Measurements from ENCODE around the gene YWHAG.
"Not testable (repeated sequence)": the region's sequence is repeated elsewhere in the genome, so short reads cannot be mapped to it uniquely, and the experiment has no call there.

YWHAG gene

DNA sequence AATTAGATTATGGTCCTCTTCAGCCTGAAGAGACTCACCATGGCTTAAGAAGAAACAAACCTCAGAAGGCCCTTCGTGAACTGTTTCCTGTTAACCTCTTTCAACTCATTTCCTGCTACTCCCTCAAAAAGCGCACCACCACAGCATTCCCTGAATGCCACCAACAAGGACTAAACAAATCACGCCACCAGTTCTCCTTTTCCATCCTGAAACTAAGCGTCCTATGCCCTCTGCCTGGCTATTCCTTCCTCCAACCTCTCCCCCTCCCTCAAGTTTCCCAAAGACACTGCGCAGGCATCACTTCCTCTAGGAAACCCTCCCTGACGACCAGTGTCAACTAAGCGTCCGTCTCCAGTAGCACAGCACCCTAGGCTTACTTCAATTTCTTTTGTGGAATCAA is 12.0 kb downstream of the YWHAG start:
- DNase-seq: no peak

DNA sequence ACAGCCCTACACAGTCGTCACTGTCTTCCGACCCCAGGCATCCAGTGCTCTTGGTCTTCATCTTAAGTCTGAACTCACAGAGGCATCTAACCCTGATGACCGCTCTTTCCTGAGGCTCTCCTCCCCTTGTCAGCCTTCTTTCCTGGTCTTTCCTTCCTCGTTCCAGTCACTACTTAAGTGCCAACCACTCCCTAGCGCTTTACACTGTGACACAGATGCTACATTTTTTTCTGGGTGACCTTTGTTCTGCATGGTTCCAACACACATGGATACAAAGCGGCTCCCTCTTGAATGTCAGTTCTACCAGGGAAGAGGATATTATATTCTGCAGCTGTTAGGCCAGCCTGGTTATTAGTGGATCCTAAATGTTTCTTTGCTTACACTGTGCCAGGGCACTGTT is 12.7 kb downstream of the YWHAG start:
- no peak for DNase-seq

- DNase-seq: no peak
These were observed 14.9 kb downstream of the YWHAG start for GRCh38 chr7:76343931-76344321.

GRCh38 chr7:76343294-76343930 is 15.4 kb downstream of the YWHAG start:
- no peak for DNase-seq

GRCh38 chr7:76342222-76342621 is 16.6 kb downstream of the YWHAG start:
- no peak for DNase-seq

DNA sequence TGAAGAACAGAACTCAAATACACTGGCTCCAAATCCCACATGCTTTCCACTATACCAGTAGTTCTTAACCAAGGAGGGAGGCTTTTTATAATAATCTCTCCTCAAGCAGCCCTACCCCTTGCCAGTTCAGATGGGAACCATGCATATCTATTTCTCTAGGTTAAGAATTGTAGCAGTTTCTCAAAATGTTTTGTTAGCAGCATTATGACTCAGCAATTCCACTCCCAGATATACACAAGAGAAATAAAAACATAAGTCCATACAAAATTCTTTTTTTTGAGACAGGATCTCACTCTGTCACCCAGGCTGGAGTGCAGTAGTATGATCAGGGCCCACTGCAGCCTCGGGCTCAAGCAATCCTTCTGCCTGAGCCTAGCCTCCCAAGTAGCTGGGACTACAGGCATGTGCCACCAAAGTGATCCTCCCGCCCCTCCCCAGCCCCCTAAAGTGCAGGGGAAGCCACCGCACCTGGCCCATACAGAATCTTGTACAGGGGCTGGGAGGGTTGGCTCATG is 18.1 kb downstream of the YWHAG start:
- peak; percentile 89 for DNase-seq

GRCh38 chr7:76338298-76339084 is 20.3 kb downstream of the YWHAG start:
- no peak for DNase-seq

GRCh38 chr7:76337147-76337546 is 21.6 kb downstream of the YWHAG start:
- no peak for DNase-seq

- no peak for DNase-seq
These were observed 22.7 kb downstream of the YWHAG start for GRCh38 chr7:76336094-76336493.

DNA sequence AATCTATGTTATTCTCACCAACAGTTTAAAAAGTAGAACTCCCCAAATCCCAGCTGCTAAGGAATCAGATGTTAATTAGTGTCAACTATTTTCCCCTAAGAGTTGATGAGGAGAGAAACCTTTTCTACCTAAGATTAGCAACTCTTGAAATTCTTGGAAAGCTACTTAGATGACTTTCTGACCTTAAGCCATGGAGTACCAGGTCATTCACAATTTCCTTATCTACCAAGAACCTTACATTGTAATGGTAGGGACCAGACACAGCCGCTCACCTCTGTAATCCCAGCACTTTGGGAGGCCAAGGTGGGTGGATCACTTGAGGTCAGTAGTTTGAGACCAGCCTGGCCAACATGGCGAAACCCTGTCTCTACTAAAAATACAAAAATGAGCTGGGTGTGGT is 23.4 kb downstream of the YWHAG start:
- DNase-seq: not testable (repeated sequence)

DNA sequence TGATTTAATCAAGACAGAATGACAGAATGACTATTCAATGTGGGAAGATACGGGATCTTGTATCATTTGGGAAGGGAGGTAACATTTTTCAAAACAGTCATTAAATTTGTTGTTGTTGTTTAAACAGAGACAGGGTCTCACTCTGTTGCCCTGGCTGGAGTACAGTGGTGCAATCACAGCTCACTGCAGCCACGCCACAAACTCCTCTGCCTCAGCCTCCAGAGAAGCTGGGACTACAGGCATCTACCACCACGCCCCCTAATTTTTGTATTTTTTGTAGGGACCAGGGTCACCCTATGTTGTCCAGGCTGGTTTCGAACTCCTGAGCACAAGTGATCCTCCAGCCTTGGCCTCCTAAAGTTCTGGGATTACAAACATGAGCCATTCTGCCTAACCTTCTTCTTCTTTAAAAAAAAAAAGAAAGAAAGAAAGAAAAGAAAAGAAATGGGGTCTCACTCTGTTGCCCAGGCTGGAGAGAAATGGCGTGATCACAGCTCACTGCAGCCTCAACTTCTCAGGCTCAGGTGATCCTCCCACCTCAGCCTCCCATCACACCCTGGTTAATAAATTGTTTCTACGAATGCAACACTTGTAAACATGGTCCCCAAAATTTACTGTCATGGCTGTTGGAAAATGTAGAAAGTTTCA is 24.3 kb downstream of the YWHAG start:
- DNase-seq: no peak

GRCh38 chr7:76333511-76334101 is 25.2 kb downstream of the YWHAG start:
- DNase-seq: no peak

DNA sequence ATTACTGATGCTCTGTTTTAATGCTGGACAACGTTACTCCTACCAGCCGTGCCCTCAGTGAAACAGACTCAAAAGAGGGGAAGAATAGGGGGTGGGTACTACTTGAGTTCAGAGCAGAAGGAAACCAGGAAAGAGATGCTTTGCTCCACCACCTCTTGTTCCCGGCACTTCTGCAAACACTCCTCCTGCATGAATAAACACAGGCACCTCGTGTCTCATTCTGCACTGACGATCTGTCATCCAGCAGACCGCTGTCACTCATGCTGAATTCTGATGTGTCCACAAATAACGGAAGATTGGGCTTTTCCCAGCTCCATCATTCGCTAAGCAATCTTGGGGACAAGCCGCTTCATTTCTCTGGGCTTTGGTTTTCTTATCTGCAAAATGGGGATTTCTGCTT is 26.7 kb downstream of the YWHAG start:
- DNase-seq: no peak

GRCh38 chr7:76330673-76331072 is 28.1 kb downstream of the YWHAG start:
- DNase-seq: no peak

DNA sequence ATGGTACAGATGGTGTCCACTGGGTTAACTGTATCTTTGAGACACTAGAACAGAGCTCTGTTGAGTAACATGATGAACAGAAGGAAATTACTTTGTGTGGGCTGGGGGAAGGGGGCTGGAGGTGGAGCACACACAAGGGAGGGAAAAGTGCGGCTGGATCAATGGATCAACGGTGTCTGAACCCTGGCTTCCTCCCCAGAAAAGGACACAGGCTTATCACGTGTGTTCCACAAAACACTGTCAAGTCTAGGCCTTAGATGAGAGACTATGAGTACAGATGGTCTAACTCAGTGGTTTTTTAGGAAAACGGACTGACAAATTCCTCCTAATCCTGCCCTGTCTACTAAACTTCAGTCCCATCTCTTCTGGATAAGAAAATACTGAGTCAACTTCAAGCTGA is 28.5 kb downstream of the YWHAG start:
- no peak for DNase-seq

GRCh38 chr7:76329479-76329878 is 29.3 kb downstream of the YWHAG start:
- no peak for DNase-seq

- no peak for DNase-seq
These were observed 30.4 kb downstream of the YWHAG start for GRCh38 chr7:76328389-76328788.

GRCh38 chr7:76327610-76328009 is 31.2 kb downstream of the YWHAG start:
- no peak for DNase-seq

DNA sequence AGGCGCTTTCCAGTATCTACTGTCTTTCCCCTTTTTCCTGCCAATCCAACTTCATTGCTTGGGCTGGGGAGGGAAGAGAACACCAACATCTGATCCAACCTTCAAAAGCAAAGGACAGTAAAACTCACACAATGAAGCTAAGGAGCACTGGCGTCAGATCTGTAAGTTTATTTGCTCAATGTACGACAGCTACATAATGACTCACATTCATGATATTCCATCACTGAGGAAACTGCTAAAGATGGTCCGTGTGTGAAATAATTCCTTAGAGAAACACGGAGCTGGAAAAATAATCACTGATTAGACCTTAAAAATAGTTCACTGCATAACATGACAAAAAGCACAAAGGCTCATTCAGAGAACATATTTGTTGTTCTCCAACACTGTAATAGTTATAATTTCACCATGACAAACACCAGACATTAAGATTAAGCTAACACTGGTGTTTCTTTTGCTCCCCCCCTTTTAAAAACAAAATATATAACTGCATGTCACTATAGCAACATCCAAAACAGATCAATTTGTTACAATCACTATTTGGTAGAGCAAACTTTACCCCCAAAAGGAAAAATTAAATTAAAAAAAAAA is 32.1 kb downstream of the YWHAG start:
- DNase-seq: peak; percentile 68

GRCh38 chr7:76325811-76326210 is 33.0 kb downstream of the YWHAG start:
- DNase-seq: no peak

DNA sequence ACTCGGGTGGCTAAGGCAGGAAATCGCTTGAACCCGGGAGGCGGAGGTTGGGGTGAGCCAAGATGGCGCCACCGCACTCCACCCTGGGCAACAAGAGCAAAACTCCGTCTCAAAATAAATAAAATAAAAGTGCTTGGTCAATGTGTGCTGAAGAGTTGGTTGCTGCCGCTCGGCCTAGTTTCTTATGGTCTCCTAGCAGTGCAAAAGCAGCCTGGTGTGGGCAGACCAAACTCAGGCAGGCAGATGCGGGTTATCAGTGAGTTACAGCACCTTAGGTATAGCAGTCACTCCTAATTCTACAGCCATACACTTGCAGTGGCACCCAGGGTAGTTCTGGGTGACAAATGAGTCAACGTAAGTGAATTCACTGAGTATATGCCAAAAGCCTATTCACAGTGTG is 33.7 kb downstream of the YWHAG start:
- no peak for DNase-seq

GRCh38 chr7:76318488-76319353 is 40.1 kb downstream of the YWHAG start:
- peak; percentile 83 for DNase-seq

Data from fibroblast of skin of back (primary cell).